HK-2 (cell line): ENCODE results near the gene ITGA8.

Experiments
- DNase-seq: peaks from one replicate; pipeline ENCODE4 v3.0.0-alpha.2; 2018; ENCODE audit not compliant: unreplicated experiment

ITGA8 gene

DNA sequence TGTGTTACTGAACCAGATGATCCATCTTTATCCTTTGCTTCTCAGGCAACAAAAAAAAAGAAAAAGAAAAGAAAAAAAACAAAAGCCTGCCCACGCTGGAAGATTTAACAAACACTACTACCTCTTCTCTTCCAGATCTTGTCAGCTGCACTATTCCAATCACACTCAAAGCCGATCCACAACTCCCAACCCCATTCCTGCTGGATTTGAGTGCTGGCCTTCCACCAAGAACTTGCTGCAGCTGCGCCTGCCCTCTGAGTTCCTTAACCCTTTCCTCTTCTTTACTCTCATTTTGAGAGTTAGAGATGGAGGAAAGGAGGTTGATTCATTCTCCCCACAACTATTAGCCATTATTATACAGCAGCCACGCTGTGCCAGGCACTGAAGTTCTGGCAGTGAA lies 16.0 kb upstream of the ITGA8 start:
- DNase-seq, result no peak

DNA sequence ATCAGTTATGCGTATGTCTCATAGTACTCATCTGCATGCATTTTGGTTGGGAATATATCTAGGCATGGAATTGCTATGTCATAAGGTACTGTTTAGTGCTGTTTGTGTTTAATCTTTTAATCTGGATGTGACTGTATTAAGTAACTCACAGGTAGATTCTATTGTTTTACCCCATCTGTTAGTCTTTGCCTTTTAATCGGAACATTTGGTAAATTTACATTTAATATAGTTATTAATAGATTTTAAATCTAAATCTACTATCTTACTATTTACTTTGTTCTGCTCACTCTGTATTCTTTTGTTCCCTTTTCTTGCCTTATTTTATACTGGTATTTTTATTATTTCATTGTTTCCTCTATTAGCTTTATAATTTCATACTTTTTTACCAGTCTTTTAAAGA lies 10.6 kb upstream of the ITGA8 start:
- no peak for DNase-seq

DNA sequence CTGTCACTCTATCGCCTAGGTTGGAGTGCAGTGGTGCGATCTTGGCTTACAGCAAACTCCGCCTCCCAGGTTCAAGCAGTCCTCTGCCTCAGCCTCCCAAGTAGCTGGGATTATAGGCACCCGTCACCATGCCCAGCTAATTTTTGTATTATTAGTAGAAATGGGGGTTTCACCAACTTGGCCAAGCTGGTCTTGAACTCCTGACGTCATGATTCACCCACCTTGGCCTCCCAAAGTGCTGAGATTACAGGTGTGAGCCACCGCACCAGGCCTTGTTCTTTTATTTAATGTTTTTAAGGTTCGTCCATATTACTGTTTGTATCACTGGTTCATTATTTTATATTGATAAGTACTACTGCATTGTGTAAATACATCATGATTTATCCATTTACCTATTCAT lies 10.2 kb upstream of the ITGA8 start:
- no peak for DNase-seq

DNA sequence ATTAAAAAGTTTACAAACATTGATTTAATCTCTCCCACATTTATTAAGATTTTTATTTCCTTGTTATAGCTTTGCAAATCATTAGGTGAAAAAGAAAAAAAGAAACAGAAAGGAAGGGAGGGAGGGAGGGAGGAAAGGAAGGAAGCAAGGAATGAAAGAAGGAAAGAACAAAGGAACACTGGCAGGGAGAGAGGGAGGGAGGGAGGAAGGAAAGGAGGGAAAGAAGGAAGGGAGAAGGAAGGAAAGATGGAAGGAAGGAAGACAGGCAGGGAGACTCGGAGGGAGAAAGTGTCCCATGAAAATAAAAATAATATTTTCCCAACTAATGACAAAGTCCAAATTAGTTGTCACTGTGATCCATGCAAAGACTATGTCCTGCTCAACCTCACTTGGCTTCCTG lies 6.3 kb upstream of the ITGA8 start:
- DNase-seq, result no peak

DNA sequence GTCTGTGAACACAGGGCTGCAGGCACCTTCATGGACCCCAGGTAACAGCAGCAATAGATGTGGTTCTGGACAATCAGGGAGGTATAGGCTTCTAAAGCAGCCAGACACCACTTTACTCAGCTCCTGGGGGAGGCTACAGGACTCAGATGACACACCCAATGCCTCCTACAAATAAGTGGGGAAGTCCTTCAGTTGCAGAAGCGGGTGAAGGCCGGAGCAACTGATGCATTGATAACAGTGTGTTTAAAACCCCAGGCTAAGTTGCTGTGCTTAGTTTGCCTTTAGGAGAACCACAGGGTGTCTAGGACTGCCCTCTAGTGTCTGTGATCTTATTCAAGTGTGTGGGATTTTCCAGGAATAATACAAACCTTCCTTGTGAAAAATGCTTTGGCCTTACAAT lies 5.9 kb upstream of the ITGA8 start:
- DNase-seq, result no peak

DNA sequence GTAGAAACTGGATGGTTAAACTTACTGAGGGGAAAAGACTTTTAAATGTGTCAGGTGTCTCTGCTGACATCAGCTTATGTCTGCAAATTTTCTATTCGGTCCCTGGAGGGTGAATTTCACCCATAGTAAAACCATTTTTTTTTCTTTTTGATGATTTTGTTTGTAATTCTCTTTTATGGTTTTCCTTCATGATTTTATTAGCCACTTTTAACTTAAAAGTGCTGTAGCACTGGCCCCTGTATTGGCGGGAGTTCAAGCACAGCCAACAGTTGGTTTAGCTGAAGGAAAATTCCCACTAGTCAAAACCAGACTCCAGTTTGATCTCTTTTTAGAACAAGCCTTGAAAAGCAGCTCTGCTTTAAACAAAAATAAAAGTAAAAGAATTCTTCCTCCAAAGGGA lies 5.0 kb upstream of the ITGA8 start:
- no peak for DNase-seq

DNA sequence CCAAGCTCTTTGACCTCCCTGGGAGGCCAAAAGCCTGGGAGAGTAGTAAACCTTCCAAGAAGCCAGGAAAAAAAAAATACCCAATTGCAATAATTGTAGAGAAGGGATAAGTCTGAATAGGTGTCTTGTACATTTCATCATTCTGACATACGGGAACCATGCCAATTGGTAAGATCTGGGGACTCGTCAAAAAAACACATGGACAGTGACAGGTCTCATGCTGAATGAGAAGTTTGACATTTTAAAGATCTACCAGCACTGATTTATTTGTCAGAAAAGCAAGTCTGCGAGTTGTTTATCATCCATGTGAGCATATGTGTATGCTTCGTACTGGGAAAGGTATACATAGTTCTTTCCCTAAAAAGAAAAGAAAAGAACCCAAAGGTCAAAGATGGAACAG lies 4.1 kb upstream of the ITGA8 start:
- DNase-seq, result no peak

DNA sequence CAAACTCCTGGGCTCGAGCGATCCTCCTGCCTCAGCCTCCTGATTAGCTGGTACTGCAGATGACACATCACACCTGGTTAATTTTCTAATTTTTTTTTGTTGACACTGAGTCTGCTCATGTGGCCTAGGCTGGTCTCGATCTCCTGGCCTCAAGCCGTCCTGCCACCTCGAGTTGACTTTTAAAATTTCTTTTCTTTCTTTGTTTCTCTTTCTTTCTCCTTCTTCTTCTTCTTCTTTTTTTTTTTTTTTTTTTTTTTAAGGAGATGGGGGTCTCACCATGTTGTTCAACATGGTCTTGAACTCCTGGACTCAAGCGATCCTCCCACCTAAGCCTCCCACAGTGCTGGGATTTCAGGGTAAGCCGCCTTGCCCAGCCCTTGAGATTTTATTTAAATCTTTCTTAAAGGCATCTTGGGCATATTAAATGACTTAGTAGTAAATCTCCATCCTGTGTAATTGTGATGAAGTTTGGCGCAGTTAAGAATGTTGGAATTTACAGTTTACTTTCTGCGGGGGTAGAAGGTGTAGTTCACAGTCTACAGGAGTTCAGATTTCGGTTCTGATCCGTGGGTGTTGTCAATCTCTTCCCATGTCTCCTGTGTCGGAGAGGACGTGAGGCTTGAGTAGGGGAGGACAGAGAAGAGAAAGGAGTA lies 1.0 kb upstream of the ITGA8 start:
- no peak for DNase-seq

DNA sequence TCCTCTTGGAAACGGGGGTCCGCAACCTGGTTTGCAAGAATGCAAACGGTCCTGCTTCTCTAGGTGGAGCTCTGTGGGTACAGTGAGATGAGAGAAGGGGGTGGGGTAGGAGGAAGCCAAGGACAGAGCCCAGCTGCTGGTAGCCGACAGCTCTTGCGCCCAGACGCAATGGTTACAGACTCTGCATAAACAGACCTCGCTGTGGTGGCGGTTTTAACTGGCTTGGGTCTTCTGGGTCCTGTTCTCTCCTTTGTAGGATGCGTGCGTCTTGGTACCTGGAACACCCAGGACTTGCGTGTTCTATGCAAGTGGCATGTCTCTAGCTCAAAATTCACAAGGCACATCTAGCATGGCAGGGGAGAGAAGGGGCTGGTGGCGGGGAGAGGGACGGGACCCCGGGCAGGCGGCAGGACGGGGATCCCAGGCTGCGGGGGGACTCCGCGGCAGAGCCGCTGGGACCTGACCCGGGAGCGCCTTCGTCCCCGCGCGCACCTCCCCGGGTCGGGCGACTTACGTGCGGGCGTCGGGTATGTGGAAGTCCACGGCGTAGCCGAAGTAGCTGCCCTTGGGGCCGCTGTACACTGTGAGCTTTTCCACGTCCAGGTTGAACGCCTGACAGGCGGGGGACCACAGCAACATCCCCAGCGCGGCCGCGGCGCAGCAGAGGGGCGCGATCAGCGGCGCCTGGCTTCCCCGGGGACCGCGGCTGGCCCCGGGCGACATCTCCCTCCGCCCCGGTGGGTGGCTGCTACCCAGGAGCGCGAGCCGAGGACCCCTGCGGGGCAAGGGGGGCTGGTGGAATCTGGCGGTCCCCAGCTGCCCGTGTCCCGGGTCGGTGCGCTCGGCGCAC lies 448 bp downstream of the ITGA8 start:
- no peak for DNase-seq

DNA sequence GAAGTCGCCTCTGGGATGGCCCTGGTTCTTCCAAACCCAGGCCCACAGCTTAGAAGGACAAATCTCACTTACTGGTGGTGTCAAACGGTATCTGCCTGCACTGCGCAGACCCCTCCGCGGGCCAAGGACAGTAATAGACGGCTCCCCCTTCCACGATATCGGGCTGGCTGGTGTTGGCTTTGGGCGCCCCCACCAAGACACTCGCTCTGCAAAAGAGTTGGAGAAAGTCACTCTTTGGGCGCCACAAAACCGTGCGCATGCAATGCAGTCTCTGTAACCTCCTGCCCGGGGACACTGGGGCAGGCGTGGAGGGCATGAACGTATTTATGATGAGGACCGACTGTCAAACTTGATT lies 1.1 kb downstream of the ITGA8 start:
- DNase-seq, result no peak

DNA sequence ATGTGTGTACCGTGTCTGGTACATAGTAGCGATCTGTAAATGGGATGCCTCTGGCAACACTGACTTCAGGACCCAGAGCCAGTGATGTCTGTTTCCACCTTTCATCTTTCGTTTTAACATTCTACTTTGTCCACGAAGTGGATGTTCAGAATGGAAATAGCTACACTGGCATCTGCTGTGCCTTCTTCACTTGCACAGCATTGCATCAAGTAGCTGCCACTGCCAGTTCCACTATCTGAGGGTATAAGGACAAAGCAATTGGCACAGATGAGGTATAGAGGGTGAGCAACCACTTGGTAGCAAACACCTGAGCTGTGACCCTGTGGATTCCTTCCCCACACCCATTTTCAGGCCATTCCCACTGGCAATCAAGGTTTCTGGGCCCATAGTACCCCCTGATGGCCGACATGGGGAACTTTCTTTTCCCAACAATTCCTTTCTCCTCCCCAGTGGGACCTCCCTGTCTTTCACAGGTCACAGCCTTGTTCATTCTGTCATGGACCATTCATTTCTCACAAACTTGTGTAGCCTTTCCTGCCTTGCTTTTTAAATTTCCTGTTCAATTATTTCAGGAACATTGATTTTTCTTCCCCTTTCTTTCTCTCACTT lies 4.0 kb downstream of the ITGA8 start:
- no peak for DNase-seq

DNA sequence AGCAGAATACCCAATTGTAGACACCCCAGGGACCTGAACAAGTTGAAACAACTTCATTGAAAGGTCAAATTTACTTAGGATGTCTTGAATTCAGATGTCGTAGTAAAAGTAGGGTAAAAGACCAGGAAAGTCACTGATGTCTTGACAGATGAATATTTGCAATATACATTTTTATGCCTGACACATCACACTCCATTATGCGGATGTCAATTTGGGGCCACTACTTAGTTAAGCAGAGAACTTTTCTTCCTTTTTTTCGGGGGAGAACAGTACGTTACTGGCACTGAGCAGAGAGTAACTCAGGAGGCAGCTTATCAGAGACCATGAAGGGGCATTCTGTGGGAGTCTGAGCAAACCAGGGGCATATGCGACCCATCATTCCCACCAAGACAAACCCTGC lies 4.9 kb downstream of the ITGA8 start:
- no peak for DNase-seq

DNA sequence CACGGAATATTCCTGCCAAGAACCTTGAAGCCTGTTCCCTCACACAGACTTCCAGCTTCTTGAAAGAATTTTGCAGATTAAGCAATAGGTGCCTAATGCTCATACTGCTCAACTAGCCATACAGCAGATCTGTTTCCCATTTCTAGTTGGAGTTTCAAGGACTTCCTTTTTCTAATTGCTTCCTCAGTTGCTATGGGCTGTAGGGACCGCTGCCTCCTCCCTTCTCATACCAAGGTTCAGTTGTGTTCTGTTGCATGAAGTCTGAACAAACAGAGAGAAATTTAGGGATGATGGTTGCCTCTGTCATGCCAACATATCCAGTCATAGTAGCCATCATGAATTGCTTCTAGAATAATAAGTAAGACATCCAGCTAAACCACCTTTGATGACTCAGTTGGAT lies 6.8 kb downstream of the ITGA8 start:
- no peak for DNase-seq

DNA sequence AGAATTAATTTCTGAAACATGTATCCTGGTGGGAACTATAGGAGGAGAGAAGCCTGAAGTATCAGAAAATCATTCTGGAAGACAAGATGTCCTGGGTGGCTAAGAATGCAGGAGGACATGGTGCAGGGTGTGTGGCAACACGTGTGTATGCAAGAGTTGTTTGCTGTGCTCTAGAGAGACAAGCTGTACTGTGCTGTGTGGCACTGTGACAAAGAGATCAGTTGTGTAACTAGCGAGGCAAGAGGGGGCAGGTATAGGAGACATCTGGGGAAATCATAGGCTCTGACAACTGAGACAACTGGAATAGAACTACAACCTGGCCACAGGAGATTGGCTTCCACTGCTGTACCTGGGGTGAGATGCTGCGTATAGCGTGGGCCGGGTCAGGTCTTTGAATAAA lies 9.3 kb downstream of the ITGA8 start:
- DNase-seq, result no peak

DNA sequence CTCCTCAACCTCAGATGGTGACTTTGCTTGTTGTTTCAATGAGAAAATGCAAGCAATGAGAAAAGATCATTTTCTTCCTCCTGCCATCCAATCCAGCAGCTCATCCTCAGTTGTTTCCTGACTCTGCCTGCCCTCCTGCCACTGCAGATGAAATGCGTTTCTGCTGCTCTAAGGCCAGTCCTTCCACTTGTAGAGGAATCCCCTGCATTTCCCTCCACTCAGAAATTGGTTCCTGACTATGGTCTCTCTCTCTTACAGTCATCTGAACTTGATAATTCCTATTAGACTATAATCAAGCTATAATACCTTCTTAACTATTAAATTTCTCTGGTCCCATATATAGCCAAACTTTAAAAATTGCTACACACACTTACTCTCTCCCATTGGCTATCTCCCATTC lies 14.4 kb downstream of the ITGA8 start:
- DNase-seq, result no peak

DNA sequence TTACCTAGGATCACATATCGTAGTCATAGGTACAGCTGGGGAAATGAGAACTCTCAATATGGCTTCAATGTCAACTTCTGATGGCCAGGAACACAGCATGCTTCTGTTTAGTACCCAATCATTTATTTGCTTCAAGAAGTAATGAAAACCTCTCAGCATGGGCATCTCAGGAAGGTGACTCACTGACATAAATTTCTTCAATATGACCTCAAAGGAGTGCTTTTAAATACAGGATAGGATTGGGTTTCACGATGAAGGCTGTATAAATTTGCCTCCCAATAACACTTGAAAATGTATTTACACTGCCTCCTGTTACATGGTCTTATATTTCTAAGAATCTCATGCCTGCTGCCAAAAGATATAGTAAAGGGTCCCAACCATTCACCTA lies 15.1 kb downstream of the ITGA8 start:
- no peak for DNase-seq

DNA sequence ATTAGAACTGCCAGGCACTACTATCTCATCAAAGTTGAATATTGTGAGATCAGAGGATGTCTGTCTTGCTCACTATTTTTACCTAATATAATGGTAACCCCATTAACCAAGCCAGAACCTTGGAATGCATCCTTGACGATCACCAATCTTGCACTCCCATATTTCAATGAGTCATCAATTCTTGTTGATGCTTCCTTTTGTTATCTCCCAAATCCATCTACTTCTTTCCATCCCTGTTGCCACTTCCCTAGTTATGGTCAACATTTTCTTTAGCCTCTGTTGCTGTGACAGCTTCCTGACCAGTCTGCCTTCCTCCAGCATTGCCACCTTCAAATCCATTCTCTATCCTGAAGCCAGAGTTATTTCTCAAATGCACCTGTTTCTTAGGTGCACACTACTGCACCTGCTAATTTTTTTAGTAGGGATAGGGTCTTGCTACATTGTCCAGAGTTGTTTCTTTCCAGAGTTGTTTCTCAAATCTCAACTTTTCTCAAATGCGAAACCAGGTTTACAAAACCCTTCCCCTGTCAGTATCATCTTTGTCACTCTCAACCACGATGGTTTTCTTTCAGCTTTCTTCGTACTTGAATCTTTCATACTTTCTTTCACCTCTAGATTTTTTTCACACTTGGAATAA lies 15.7 kb downstream of the ITGA8 start:
- no peak for DNase-seq

DNA sequence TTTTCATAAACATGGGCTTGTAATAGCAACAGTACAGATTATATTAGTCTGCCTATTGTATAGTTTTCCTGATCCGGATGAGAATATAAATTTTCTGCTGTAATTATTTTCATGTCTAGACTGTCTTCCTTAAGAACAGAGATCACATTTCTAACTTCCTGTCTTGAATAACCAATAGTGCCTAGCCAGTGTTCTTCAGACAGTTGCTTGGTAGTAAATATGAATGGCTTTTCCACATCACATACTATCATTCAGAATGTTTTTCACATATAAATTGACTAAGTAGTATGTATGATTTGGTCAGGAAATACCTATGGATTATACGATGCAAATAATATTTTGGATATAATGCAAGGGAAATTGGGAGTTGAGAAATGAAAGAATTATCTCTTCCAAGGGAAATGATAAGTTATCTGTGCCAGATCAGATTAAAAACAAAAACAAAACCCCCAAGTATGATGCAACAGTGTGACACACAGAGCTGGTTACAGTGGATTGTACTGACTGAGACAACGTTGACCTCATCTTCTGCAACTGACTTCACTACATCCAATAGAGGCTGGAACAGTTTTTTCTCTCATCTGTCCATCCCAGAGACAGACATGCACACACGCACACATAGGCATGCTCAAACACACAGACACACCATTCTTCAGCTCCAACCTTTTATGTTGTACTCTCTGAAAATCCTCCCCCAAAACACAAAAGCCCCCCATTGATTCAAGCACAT lies 16.4 kb downstream of the ITGA8 start:
- DNase-seq, result no peak

DNA sequence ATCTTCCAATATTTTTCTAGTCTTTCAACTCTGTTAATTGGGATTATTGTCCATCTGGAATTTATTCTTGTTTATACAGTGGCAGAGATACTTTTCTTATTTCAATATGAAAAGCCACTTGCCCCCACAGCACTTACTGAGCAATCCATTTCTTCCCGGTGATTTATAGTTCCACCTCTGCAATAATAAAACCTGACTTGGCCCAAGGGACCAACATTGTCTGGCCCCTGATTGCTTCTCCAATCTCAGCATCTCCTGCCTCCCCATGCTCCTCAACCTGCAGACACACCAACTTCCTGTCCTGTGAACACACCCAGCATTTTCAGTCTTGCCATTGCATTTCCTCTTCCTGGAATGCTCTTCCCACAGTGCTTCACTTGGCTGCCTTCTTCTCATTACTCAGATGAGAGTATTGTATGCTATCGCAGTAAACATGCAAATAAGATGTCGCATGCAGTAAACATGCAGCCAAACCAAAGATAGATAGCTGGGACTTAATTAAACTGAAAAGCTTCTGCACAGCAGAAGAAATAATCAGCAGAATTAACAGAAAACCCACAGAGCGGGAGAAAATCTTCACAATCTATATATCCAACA lies 19.5 kb downstream of the ITGA8 start:
- no peak for DNase-seq

DNA sequence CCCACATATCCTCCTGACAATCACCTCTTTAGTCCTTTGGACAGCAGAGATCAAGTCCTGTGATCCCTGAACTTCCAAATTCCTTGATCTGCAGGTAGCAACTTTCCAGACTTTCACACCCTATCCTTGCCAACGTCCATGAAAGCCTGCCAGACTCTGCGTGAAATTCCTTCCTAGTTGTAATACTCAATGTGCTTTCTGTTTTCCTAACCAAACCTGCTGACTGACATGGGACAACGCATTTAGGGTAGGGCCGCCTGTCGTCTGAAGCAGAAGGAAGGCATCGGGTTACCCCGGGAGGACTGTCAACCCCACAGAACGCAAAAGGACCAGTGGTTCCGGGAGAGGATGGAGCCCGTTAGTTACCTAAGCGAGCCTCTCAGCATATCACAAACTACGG lies 23.9 kb downstream of the ITGA8 start:
- no peak for DNase-seq

DNA sequence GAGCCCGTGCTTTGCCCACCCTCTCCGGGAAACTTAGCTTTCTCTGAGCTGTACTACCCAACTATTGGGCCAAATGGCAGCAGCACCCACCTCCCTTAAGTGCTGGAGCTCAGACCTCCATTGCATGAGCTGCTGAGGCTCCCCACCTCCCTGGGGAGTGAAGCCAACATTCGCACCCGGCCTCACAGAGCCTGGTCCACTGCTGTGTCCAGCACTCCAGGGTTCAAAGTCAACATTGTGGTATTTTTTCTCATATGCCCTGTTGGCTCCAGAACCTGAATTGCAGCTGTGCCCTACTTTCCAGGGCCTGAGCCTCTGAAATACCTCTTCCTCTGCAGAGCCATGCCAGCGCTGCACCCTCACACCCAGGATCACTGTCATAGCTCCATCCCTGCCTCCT lies 29.7 kb downstream of the ITGA8 start:
- no peak for DNase-seq

DNA sequence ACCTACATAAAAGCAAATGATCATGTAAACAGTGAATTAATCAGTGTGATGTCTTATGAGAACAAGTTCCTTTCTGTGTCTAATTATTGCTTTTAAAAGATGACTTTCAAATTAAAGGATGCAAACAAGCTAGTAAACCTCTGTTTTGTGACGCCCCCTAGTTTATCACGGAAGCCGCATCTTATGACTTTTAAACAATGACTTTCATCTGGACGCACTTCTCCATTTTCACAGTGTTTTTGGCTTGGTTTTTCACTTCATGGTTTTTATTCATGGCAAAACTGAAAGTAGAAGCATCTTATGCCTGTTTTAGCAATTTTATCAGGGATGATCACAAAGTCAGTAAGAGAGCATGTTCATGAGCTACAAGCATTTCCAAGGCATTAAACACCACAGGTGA lies 35.0 kb downstream of the ITGA8 start:
- no peak for DNase-seq
